Measurements from ENCODE around the gene MR1. TPM values are rescaled to one million over a fixed set of nuclear protein-coding genes. Genes with fewer than 3 reads are reported as not detected.

Gene MR1
- total and polyA plus RNA-seq, 2 of the 13 experiments (the other 11 are each of a cell fraction or from before 2014, with no cell fraction given): 7.7 to 10.4 TPM

GRCh38 chr1:181089676-181090544, 56.1 kb downstream of the MR1 start (continued):
- no peak for TF ChIP-seq HNF4G (IDR thresholded peaks at IDR 0.05; ENCODE audit: borderline replicate concordance, low read depth, low read length)
- TF ChIP-seq HNF4G (CRISPR knock-in tag; IDR thresholded peaks at IDR 0.05; ENCODE audit: borderline replicate concordance, low read depth): no peak
- TF ChIP-seq RXRA (CRISPR knock-in tag; IDR thresholded peaks at IDR 0.05): no peak
- no peak for TF ChIP-seq KDM1A (CRISPR knock-in tag; IDR thresholded peaks at IDR 0.05)
- TF ChIP-seq ZNF720 (CRISPR knock-in tag; IDR thresholded peaks at IDR 0.05): no peak
- no peak for TF ChIP-seq GLI4 (CRISPR knock-in tag; IDR thresholded peaks at IDR 0.05; ENCODE audit: borderline replicate concordance)
- TF ChIP-seq ZKSCAN8 (CRISPR knock-in tag; IDR thresholded peaks at IDR 0.05; ENCODE audit: borderline replicate concordance): no peak
- no peak for TF ChIP-seq ZNF749 (CRISPR knock-in tag; IDR thresholded peaks at IDR 0.05; ENCODE audit: borderline replicate concordance)
- TF ChIP-seq BRD4 (CRISPR knock-in tag; IDR thresholded peaks at IDR 0.05): no peak
- TF ChIP-seq CEBPG (CRISPR knock-in tag; IDR thresholded peaks at IDR 0.05): no peak
- TF ChIP-seq KAT8 (CRISPR knock-in tag; IDR thresholded peaks at IDR 0.05): 0 out of 2 replicates have a peak, but pooled peaks have one; percentile 16
- no peak for TF ChIP-seq ZNF766 (CRISPR knock-in tag; IDR thresholded peaks at IDR 0.05; ENCODE audit: borderline replicate concordance)
- 0 out of 2 replicates have a peak, but pooled peaks have one; percentile 34 for TF ChIP-seq ZSCAN25 (CRISPR knock-in tag; IDR thresholded peaks at IDR 0.05)
- TF ChIP-seq ZBTB42 (CRISPR knock-in tag; IDR thresholded peaks at IDR 0.05): no peak
- TF ChIP-seq NFE2L2 (IDR thresholded peaks at IDR 0.05; ENCODE audit: low read length): no peak
- TF ChIP-seq, protein P1, sequence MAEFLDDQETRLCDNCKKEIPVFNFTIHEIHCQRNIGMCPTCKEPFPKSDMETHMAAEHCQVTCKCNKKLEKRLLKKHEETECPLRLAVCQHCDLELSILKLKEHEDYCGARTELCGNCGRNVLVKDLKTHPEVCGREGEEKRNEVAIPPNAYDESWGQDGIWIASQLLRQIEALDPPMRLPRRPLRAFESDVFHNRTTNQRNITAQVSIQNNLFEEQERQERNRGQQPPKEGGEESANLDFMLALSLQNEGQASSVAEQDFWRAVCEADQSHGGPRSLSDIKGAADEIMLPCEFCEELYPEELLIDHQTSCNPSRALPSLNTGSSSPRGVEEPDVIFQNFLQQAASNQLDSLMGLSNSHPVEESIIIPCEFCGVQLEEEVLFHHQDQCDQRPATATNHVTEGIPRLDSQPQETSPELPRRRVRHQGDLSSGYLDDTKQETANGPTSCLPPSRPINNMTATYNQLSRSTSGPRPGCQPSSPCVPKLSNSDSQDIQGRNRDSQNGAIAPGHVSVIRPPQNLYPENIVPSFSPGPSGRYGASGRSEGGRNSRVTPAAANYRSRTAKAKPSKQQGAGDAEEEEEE (CRISPR knock-in tag; IDR thresholded peaks at IDR 0.05; ENCODE audit: borderline replicate concordance): no peak
- TF ChIP-seq ZNF235 (CRISPR knock-in tag; IDR thresholded peaks at IDR 0.05; ENCODE audit: borderline replicate concordance): no peak
- TF ChIP-seq, protein P2, sequence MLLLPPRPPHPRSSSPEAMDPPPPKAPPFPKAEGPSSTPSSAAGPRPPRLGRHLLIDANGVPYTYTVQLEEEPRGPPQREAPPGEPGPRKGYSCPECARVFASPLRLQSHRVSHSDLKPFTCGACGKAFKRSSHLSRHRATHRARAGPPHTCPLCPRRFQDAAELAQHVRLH (CRISPR knock-in tag; IDR thresholded peaks at IDR 0.05; ENCODE audit: borderline replicate concordance, low read depth): no peak
- TF ChIP-seq MEIS1 (CRISPR knock-in tag; IDR thresholded peaks at IDR 0.05; ENCODE audit: borderline replicate concordance): no peak
- no peak for TF ChIP-seq ZNF10 (CRISPR knock-in tag; IDR thresholded peaks at IDR 0.05; ENCODE audit: borderline replicate concordance, low read depth)
- no peak for TF ChIP-seq IRF2 (CRISPR knock-in tag; IDR thresholded peaks at IDR 0.05)
- no peak for TF ChIP-seq RNF2 (conservative IDR thresholded peaks at IDR 0.05; ENCODE audit: low read depth)
- no peak for TF ChIP-seq CEBPZ (IDR thresholded peaks at IDR 0.05; ENCODE audit: low read length)
- TF ChIP-seq ZBTB2 (CRISPR knock-in tag; IDR thresholded peaks at IDR 0.05; ENCODE audit: low read depth): no peak
